Activated CD4-positive, alpha-beta T cell treated with anti-CD3 and anti-CD28 coated beads, Interleukin-2, amount 50 U/mL, for 24 hours (primary cell): ENCODE data around the gene DRD3.

Experiments
- DNase-seq, 2 donors: peaks; one replicate each; pipeline ENCODE4 v3.0.0-alpha.2; 2020; ENCODE audit warnings: low read depth in 1 of 2, low spot score in 1 of 2

Gene DRD3

DNA sequence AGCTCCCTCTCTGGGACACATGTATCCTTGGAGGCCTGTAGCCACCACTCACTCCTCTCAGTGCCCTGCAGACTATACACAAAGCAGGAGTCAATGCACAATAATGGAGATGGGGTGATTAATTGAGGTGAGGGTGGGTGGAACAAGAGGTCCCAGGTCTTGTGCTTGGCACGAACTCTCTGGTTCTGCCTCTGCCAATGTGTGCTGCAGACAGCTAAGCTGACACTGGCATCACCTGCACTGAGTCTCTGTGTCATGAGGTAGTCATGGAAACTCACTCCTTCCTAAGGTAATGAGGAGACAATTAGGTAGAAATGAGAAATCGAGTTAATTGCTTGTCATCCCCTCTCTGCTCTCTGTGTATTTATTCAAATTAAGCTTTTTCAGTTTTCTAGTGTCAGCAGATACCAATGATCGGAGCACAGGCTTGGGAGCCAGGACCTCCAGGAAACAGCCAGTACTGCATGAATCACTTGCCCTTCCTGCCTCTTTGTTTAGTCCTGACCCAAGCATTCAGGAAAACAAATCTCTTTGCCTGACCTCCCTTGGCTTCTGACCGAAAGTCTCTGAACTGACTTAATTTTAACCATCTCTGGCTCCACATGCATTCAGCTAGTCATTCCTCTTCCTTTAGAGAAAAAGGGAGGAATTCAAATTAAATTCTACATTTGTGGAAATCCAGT, 56.7 kb downstream of the DRD3 start:
- no peak for DNase-seq

DNA sequence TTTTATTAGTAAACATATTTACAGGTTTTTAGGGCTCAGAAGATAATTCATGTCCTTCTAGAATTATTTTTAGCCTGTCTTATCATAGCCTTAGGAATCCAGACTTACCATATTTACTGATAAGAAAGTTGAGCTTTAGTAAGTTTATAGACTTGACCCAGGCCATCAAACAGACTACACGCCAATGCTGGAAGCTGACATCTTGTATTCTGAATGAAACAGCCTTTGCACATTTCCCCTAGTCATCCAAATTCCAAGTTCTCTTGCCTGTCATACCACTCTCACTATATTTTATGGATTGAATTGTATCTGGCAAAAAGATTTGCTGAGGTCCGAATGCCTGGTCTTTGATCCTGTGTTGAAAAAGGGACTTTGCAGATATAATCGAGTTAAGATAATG, 58.6 kb downstream of the DRD3 start:
- no peak for DNase-seq

DNA sequence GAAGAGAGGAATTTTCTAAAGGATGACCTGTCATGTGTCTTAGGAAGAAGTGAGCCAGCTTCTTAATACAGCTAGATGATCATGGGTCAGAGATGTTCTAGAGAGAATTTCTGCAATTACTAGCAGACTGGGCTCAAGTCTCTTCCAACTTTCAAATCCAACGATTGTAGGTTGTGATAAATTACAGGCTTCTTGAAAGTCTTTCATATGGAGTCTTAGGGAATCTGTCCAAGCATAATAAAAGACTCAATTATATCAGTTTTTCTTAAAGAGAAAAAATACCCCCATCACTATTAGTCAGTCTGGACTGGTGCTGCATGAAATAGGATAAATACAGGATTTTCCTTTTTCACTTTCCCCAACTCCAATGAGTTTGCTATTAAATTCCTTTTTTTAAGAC, 59.1 kb downstream of the DRD3 start:
- DNase-seq = no peak

DNA sequence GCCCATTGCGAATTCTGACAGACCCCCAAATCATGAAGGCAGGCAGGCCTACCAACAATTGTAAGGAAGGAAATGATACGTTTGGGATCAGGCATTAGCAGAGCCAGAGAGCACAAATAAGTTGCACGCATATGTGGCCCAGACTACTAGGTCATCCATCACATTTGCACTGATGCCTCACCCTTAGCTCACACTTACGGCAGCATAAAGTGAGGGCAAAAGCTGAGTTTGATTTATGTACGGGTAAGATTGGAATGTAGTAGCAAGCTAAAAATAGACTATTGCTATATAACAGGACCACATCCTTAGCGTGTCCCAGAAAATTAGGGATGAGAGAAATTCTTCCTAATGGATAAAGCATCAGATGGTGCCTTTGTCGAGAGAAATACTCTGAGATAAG, 63.7 kb downstream of the DRD3 start:
- DNase-seq = no peak

DNA sequence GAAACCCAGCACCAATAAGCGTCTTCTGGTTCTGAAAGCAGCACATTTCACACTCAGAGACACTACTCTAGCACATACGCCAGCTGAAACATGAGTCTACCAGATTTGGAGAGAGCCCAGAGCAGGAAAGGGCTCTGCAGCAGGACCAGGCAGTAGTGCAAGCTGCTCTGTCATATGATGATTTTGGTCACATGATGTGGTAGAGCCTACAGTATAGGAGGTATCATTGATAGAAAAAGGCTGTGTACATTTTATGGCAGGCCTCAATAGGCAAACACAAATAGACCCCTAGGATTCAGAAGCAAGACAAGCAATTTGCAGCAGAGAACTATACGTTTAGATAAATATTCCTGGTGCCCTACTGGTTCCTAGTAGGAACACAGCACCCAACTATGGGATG, 64.1 kb downstream of the DRD3 start:
- no peak for DNase-seq

DNA sequence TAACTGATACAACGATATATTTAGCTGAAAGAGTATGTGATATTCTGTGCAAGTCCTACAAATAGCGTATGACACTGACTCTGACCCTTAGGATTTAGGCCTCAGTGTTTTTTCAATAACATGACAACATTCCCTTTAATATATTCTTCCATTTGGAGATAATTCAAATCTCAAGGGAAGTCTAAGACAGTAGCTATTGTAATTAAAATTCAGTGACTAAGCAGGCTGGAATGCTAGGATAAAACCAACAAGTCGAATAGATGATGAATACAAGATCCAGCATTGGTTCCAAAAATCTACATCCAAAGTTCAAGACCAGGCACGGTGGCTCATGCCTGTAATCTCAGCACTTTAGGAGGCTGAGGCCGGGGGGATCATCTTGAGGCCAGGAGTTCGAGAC, 66.2 kb downstream of the DRD3 start:
- DNase-seq = no peak

DNA sequence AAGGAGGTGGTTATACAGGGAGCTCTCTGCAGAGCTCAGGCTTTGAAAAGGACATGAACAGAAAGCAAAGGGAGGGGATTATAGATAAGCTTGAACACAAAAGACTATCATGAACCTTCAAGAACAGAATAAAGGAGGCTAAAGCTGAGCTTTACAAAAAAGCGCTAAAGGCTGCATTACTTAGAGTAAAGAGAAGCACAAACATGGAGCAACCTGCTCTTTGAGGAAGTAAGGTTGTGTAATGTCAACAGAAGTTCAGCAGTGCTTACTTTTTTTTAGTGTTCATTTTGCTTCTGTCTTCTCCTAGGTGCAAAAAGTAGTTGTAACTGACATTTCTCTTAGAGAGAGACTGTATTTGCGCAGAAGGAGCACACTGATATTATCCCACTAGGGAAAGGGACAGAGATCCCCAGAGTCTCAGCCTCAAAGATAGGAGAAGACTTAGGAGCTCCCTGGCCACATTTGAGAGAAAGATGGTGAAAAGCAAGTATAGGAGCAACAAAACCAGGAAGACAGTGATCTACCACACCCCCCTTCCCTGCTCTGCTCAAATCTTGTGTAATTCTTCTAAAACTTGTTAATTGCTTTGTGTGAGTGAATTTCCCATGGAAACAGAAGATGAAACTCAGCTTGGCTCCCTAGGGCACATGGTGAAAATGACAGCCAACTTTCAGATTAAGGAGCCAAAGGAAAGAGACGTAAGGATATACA, 67.6 kb downstream of the DRD3 start:
- no peak for DNase-seq

DNA sequence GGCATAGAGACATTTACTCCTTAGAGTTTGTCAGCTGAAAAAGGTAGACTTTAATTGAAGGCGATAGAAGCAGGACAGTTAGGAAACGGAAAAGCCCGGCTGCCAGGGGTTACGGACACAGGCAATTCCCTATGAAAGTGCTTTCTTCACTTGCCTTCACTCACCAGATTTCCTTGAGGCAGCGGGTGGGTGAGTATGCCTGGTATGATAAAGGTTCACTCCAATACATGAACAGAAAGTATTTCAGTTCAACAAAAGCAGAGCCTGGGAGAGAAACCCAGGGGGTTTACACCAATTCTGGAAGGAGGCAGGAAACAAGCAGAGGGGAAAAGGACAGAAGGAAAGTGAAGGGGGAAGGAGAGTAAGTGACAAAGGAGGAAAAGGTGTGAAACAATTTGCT, 68.4 kb downstream of the DRD3 start:
- no peak for DNase-seq

DNA sequence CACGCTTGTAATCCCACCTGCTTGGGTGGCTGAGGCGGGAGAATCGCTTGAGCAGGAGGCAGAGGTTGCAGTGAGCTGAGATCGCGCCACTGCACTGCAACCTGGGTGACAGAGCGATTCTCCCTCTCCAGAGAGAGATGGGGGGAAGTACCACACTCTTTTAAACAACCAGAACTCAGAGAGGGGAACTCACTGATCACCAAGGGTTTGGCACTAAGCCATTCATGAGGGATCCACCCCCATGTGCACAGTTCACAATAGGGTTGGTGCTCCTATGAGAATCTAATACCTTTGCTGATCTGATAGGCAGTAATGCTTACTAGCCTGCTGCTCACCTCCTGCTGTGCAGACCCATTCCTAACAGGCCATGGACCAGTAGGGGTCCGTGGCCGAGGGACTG, 70.7 kb downstream of the DRD3 start:
- no peak for DNase-seq

DNA sequence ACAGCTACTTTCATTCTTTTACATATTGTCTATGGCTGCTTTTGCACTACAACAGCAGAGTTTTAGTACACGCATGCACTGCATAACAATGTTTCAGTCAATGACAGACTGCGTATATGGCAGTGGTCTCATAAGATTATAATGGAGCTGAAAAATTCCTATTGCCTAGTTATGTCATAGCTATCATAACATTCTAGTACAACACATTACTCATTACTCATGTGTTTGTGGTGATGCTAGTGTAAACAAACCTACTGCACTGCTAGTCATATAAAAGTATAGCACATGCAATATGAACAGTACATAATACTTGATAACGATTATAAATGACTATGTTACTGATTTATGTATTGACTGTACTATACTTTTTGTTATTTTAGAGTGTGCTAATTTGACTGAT, 74.4 kb downstream of the DRD3 start:
- DNase-seq = no peak

DNA sequence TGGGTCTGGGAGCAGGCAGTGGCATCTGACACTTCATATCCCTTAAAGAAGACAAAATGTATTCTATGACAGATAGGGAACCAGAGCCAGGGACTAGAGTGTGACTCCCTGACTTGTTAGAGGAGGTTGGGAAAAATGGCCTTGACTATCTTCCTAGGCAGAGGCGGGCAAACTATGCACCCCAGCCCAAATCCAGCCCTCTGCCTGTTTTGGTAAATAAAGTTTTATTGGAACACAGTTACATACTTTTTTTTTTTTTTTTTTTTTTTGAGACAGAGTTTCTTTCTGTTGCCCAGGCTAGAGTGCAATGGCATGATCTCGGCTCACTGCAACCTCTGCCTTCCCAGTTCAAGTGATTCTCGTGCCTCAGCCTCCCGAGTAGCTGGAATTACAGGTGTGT, 75.0 kb downstream of the DRD3 start:
- no peak for DNase-seq

DNA sequence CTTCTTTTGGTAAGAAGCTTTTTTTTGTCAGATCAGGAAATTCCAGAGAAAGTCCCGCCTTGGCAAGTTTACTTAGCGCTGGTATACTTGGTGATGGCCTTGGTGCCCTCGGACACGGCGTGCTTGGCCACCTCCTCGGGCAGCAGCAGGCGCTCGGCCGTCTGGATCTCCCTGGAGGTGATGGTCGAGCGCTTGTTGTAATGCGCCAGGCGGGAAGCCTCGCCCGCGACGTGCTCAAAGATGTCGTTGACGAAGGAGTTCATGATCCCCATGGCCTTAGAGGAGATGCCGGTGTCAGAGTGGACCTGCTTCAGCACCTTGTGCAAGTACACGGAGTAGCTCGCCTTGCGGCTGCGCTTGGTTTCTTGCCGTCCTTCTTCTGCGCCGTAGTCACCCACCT, 75.7 kb downstream of the DRD3 start:
- DNase-seq = no peak

DNA sequence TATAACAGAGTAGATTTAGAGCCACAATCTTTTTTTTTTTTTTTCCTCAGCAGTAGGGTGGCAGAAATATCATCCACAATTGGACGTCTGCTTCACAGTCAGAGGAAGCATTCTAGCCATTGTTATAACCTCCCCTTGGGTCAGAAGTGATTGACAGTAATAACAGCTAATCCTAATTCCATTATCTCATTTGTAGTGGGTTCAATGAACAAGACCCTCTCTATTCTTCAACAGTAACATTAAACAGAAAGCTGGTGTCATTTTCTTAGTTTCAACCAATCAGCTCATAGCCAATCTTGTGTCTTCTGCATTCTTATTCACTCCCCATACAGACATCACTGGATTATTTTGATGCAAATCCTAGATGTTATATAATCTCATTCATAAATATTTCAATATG, 77.8 kb downstream of the DRD3 start:
- no peak for DNase-seq

DNA sequence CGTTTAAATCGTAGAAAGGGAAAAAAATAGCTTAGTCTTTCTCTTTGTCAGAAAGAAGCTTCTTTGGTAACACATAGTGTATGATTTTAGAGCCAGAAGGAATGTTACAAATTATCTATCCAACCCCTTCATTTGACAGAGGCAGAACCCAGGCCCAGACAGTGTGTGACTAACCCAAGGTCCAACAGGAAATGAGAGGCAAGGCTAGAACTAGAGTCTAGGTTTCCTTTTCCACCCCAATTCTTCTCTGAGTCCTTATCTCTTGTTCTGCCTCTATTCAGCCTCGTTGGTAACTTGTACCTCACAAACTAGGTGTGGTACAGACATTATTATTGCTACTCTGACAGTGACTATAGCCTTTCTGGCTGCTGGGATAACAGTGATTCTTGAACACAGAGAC, 83.1 kb downstream of the DRD3 start:
- no peak for DNase-seq

DNA sequence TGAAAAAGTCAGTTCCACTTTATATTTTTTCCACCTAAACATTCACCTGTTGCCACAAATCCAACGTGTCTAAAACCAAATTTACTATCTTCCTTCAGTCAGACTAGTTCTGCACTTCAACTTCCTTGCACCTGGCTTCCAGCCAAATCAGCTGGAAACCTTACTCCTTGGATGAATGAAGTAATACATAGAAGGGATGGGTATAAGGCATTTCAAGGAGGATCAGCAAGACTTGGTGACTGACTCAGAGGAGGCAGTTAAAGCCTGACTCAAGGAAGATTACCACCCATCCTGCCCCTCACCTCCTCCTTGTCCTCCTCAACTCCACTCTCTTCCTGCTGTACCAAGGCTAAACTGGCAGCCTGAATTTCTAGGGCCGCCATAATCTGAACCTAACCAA, 85.3 kb downstream of the DRD3 start:
- DNase-seq = no peak

DNA sequence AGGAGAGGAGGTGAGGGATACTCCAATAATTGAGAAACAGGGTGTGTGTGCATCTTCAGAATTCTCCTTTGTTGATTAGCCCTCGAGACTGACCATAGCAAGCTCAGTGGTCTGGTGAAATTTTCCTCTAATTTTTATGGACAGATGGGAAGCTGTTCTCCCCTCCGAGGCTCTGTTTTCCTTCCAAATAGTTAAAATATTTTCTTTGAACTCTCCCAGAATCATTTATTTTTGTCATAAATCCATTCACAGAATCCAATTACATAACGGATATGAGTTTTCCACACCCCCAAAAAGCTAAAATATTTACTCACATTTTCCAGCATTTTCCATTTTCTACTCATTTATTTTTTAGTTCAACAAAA, 85.9 kb downstream of the DRD3 start:
- no peak for DNase-seq

DNA sequence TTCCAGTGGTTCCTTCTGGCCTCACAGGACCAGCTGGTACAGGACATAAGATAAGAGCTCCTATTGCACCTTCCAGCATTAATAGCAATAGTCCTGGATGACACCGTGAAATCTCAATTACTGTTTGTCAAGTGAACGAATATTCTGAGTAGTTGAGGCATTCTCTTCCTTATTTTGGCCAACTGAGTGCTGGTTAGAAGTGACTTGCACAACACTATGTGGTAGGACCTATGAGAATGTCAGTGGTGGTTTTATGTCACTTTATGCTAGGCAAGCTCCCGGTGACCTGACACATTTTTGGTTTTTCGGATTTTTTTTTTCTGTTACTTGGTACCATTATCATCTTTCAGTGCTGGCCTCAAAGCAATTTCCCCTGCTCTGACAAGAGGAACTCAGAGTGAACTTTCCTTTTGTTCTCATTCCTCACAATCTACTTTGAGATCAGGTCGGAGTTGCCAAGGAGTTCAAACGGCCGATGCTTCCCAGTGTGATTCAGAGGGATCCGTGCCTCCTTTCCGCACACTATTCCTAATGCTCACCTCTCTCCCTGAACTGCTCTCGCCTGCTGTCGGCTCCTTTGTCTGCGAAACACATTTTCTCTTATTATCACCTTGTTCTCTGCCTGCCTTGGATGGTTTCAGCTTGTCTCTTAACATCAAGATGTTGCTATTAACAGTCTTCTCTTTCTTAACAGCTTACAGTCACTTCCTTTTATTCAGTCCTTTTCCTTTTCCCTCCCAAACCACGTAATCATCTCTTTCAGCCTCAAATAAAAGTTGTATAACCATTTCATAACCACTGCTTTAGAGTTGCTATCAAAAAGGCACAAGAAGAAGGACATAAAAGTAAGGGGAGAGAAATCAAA, 86.5 kb downstream of the DRD3 start:
- no peak for DNase-seq

DNA sequence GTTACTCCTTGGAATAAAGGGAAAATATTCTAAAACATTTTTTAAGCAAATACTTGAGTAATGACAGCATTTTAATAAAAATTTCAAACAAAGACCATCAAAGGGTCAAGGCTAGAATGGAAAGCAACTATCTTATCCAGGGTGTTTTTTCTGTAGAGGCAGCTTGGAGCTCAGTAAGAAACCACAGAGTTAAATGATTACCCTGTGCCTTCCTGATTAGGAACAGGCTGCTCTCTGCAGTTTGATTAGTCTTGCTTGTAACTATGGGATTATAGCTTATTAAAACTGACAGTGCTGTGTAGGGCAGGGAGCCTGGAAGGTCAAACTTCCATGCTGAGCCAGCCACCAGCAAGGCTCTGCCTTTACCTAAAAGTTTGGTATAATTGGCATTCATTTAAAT, 89.2 kb downstream of the DRD3 start:
- DNase-seq = no peak

DNA sequence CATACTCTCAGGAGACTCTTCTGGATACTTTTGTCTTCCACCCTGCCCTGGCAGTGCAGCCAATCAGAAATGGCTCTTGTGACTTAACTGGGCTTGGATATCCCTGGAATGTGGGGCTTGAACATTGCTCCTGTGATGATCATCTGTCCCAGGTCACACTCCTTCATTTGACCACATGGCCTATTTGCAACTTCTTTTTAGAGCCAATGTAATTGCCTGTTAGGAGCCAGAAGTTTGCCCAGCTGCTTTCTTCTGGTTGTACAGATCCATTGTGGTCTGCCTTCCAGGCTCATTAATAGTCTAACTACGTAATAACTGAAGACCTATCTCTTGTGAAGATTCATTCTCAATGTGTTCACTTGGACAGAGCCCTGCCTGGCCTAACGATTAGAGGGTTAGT, 92.5 kb downstream of the DRD3 start:
- no peak for DNase-seq

DNA sequence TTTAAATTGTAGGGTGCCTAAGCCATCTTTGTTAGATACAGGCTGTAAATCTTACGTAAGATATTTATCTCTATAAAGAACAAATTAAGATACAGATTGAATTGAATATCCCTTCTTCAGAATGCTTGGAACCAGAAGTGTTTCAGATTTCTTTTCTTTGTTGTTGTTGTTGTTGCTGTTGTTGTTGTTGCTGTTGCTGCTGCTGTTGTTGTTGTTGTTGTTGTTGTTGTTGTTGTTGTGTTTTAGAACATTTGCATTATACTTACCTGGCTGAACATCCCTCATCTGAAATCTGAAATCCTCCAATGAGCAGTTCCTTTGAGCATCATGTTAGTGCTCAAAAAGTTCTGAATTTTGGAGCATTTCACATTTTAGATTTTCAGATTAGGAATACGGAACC, 95.7 kb downstream of the DRD3 start:
- no peak for DNase-seq

DNA sequence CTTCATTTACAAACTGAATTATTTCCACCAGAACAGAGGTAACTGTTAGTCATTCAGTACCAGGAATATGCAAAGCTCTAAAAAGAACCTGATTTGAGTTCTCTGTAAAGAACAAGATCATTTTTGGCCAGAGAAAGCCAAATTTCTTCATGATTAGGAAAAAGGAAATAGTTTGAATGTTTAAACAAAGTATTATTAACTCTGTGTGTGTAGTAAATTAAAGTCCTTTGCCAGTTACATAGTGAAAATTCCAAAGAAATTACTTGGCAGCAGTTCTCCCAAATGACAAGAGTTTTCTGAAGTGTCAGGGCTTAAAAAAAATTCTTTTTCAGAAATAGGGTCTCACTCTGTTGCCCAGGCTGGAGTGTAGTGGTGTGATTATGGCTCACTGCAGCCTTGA, 97.8 kb downstream of the DRD3 start:
- no peak for DNase-seq

DNA sequence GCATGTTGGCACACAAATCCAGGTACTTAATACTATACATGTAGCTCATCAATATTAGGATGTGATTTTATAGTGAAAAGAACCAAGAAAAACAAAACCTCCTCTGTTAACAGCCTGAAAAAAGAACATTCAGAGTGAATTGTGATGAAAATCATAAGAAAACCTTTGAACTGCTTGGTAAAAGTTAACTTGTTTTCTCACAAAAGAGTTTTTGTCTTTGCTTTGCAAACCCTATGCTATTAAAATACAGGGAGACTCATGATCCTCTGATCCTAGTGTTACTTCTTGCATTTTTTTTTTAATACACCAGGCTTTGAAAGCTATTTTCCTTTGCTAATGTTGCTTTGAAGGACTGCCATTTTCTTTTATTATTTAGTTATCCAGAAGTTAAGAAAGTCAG, 98.7 kb downstream of the DRD3 start:
- DNase-seq = no peak
